Heart right ventricle (tissue), 16 donors: ENCODE results near the gene EPYC. TPM values are rescaled to one million over a fixed set of nuclear protein-coding genes. Genes with fewer than 3 reads are reported as not detected.
A peak's percentile ranks its signal among the peaks of the same experiment; 100 is the strongest.

Source experiments
- ATAC-seq, 8 donors: fragments of 200-7000 bp; cut with Tn5 transposase; one replicate each; pipeline ENCODE4 v1.9.1; 2020; ENCODE audit warnings: mild to moderate bottlenecking in 8 of 8, moderate library complexity in 8 of 8, moderate number of reproducible peaks in 1 of 8
- DNase-seq, 2 donors: peaks; one replicate each; pipeline ENCODE4 v3.0.0-alpha.2; 2020
- H3K27ac ChIP-seq, 10 donors: fragments of 200-600 bp; sonication (generic) in 2 of 10; one replicate each; pipeline versions ENCODE4 v1.5.0 to v1.8.0; 2020 to 2022; ENCODE audit warnings: mild to moderate bottlenecking in 3 of 10
- H3K27me3 ChIP-seq, 7 donors: fragments of 200-600 bp; one replicate each; pipeline ENCODE4 v1.8.0; 2021 to 2022; ENCODE audit warnings: mild to moderate bottlenecking in 2 of 7
- H3K36me3 ChIP-seq, 9 donors: fragments of 200-600 bp; sonication (generic) in 1 of 9; one replicate each; pipeline versions ENCODE4 v1.5.0 to v1.8.0; 2020 to 2022; ENCODE audit warnings: mild to moderate bottlenecking in 2 of 9
- H3K4me1 ChIP-seq, 9 donors: fragments of 200-600 bp; sonication (generic) in 1 of 9; one replicate each; pipeline versions ENCODE4 v1.5.0 to v1.8.0; 2020 to 2022; ENCODE audit warnings: mild to moderate bottlenecking in 4 of 9
- H3K4me3 ChIP-seq, 10 donors: fragments of 200-600 bp; sonication (generic) in 2 of 10; one replicate each; pipeline versions ENCODE4 v1.5.0 to v1.8.0; 2020 to 2022; ENCODE audit warnings: mild to moderate bottlenecking in 7 of 10, moderate library complexity in 2 of 10
- H3K9me3 ChIP-seq, 11 donors: fragments of 200-600 bp in 10 of 11; sonication (generic) in 2 of 11; one replicate each; pipeline versions ENCODE4 v1.5.0 to v1.8.0; 2013 to 2022; ENCODE audit warnings: mild to moderate bottlenecking in 2 of 11, control low read depth in 1 of 11, moderate library complexity in 1 of 11
- WGBS, 2 donors: extraction: QIAGEN DNeasy Blood & Tissue Kit; methylation state at CpG; one replicate each; pipeline ENCODE4 v1.1.7; 2013; ENCODE audit warnings: inconsistent platforms in 1 of 2; 5-methylcytosine and 5-hydroxymethylcytosine counted together
- intact Hi-C, 10 donors: fragments of 100-400 bp; cut with DNase I; formaldehyde crosslinking; loops; one replicate each; pipeline versions ENCODE4 v1.11.1 to v1.14.2; 2022
- long read RNA-seq, 3 donors: library from polyadenylated mRNA; unstranded; transcript quantifications; one replicate each; pipeline ENCODE4 v2.0.0, GENCODE V29; 2020 to 2021
- polyA plus RNA-seq, 2 donors: library from polyadenylated mRNA; stranded (reverse); fragments of 200-250 nt; gene quantifications; one replicate each; pipeline ENCODE4 v1.2.3, GENCODE V29; 2013
- total RNA-seq, 10 donors: library from RNA; stranded (reverse); fragmentation: NEBNext Ultra II Directional in 3 of 10; extraction: Animal tissue kit (Norgen Biotek cat#: 25700) in 3 of 10; gene quantifications; one replicate each; pipeline versions ENCODE4 v1.2.1 to v1.2.4, GENCODE V29; 2021 to 2023
- TF ChIP-seq, protein P1 (sequence below), 9 donors: fragments of 200-600 bp; sonication (generic) in 2 of 9; IDR thresholded peaks; one replicate each; pipeline versions ENCODE4 v1.5.0 to v1.8.0; 2021 to 2022; ENCODE audit warnings: antibody characterized with exemption in 9 of 9, mild to moderate bottlenecking in 5 of 9, moderate library complexity in 1 of 9
- donor health status: Arrhythmogenic right ventricular cardiomyopathy.
- donor health status: ischemic (EF 13 %, LVEDD 7.1; RV severe dilation, severe dysfunction).
- donor health status: healthy with polysubstance abuse.
- donor health status: DM: no; HTN: yes; CAD: no.
- donor health status: DM: no; HTN: no; CAD: no.
- donor health status: ischemic (EF 25% LVEDD 6.9; RV normal size, moderate dysfunction).
- donor health status: ischemic (EF 25% LVEDD 5.7; RV mildly dilated, moderate dysfunction).
- donor health status: healthy.
- donor health status: DM: yes; HTN: yes; CAD: no.
- donor health status: Ischemic cardiomyopathy.
- donor health status: ischemic (EF 35%, LVEDD 5.7; RV mildly dilated, moderate dysfunction).
- donor health status: nonischemic (EF 11% LVEDD 7.7; RV severe dilation, severe dysfunction).
- donor health status: DM: yes; HTN: yes; CAD: no.
- donor health status: PGD.
- donor health status: ischemic (EF 29% LVEDD 5.4; RV normal size, mild dysfunction).
- donor health status: nonischemic (EF 23%, LVEDD 6.1; RV moderate dilation, normal function).

EPYC gene, protein sequence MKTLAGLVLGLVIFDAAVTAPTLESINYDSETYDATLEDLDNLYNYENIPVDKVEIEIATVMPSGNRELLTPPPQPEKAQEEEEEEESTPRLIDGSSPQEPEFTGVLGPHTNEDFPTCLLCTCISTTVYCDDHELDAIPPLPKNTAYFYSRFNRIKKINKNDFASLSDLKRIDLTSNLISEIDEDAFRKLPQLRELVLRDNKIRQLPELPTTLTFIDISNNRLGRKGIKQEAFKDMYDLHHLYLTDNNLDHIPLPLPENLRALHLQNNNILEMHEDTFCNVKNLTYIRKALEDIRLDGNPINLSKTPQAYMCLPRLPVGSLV
- total RNA-seq = not detected
- polyA plus RNA-seq = not detected
- long read RNA-seq, donor 1 = 0 reads
- long read RNA-seq, donor 2 = 0 reads
- long read RNA-seq, donor 3 = 0 reads

DNA sequence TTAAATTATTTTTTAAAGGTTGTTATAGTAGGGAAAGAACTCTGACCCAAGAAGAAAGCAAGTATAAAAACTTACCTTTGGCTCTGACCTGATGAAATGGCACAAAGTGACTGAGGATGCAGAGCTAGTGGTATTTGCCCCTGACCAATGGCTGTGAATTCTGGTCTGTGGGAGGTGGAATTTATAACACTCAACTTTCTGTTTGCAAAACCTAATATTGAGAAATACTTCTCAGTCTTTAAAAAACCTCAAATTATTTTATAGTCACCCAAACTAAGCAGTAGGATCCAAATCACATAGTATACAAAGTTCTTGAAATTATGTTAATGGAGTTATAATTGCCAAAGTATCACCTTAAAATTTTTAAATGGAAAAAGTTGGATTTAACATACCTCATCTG is at the start of gene EPYC:
TSS of gene EPYC (minus strand) at position 101 of the 400 bp plus-strand sequence. CDS start 2,407 bp downstream, outside the sequence.
- Histone ChIP-seq H3K27me3 (no peaks in the 10 kb centered on the region), H3K27ac (no peak within 1 kb of the TSS), H3K36me3 (no peaks in the 10 kb centered on the region), H3K9me3 (no peaks in the 10 kb centered on the region), H3K4me3 (no peak within 1 kb of the TSS), H3K4me1 (no peaks in the 10 kb centered on the region)
- DNase-seq (no peak), ATAC-seq (no peak)
- intact Hi-C loops = no loop called here
- TF ChIP-seq, protein P1, sequence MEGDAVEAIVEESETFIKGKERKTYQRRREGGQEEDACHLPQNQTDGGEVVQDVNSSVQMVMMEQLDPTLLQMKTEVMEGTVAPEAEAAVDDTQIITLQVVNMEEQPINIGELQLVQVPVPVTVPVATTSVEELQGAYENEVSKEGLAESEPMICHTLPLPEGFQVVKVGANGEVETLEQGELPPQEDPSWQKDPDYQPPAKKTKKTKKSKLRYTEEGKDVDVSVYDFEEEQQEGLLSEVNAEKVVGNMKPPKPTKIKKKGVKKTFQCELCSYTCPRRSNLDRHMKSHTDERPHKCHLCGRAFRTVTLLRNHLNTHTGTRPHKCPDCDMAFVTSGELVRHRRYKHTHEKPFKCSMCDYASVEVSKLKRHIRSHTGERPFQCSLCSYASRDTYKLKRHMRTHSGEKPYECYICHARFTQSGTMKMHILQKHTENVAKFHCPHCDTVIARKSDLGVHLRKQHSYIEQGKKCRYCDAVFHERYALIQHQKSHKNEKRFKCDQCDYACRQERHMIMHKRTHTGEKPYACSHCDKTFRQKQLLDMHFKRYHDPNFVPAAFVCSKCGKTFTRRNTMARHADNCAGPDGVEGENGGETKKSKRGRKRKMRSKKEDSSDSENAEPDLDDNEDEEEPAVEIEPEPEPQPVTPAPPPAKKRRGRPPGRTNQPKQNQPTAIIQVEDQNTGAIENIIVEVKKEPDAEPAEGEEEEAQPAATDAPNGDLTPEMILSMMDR (IDR thresholded peaks at IDR 0.05) = no peak

DNA sequence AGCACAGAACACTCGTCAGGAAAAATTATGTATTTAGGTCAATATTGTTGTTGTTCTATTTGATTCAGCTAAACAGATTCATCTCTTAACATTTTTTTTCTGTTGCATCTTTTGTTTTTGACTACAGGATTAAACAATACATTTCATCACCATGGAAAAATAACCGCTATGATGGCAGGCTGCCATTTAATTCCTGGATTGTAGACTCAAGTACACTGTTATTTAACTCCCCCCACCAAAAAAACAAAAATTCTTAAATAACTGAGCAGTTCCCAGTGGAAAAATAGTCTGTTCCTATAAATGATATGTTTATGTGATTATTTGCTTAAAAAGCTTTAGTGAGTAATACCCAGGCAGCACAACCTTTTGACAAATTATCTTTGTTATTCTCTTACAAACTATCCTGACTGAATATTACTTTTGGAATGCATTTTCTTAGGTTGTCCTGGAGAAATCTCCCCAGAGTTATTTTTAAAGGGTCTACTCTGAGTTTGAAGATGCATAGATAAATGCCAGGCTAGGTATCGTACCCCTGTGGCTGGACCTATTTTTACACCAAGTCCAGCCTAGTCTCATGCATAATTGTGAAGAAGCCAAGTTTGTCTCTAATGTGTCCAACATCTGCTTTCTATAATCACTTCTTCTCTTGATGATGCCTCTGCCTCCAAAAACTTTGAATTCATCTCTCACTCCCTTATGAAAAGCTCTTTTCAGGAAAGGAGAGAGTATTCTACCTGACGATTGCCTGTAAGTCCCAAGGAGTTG is 49.4 kb upstream of the EPYC start:
- Histone ChIP-seq H3K9me3 (no peaks in the 10 kb centered on the region), H3K27ac (no peak overlapping the region), H3K4me3 (no peak overlapping the region), H3K36me3 (no peaks in the 10 kb centered on the region), H3K27me3 (no peaks in the 10 kb centered on the region), H3K4me1 (peaks cover 0 to 20% (median 0%) of the 10 kb centered on the region in 9 donors)
- ATAC-seq (peak in 3 of 8 donors; percentile 38 to 54 (median 51)), DNase-seq (peak in 1 of 2 donors; percentile 48)
- intact Hi-C loops = no loop called here
- 40 to 45% methylated on average over 4 of the region's 4 CpGs for WGBS, 2 donors
- TF ChIP-seq, protein P1 (IDR thresholded peaks at IDR 0.05) = no peak

DNA sequence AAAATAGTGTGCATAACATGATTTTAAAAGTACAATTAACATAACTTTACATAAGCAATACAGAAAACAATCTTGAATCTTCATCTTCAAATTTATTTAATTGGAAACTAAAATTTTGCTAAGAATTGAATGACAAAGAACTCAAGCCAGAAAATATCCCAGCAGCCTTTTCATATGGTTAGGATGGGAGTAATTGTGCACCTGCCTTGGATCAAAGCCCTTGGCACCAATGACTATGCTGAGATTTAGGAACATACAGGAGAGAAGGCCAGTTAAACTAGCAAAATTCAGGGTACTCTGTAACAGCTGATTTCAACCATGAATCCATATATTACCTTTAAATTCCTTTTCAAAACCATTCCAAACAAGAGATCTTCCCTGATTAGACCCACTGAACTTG is 47.3 kb upstream of the EPYC start:
- no peaks in the 10 kb centered on the region for H3K27me3 ChIP-seq
- H3K4me3 ChIP-seq = no peak overlapping the region
- DNase-seq (no peak), ATAC-seq (no peak)
- no peak overlapping the region for H3K27ac ChIP-seq
- H3K36me3 ChIP-seq = no peaks in the 10 kb centered on the region
- no peaks in the 10 kb centered on the region for H3K9me3 ChIP-seq
- TF ChIP-seq, protein P1 (IDR thresholded peaks at IDR 0.05) = no peak
- H3K4me1 ChIP-seq = peaks cover 0 to 15% (median 0%) of the 10 kb centered on the region in 9 donors
- intact Hi-C loops = no loop called here

DNA sequence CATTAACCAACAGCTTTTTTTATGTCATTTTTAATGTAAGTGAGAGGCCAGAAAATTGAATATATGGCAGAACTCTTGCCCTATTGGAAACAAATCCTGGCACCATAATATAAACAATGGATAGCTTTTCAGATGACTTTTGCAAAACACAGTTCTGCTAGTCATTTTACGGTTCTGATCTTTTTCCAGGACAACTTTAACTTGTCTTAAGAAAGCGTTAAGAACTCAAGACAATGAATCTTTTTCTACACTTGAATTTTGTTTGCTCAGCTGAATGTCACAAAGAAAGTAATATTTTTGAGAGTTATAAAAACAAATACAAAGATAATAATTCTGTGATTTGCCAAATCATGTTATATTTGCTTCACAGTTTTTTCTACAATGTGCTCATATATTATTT is 39.8 kb upstream of the EPYC start:
- TF ChIP-seq, protein P1 (IDR thresholded peaks at IDR 0.05) = no peak
- no peak overlapping the region for H3K4me3 ChIP-seq
- no peak overlapping the region for H3K27ac ChIP-seq
- ATAC-seq (no peak), DNase-seq (no peak)
- no peaks in the 10 kb centered on the region for H3K27me3 ChIP-seq
- intact Hi-C loops = no loop called here
- 88% methylated on average over 2 of the region's 2 CpGs for WGBS, 2 donors
- H3K36me3 ChIP-seq = no peaks in the 10 kb centered on the region
- H3K4me1 ChIP-seq = no peaks in the 10 kb centered on the region
- peaks cover 0 to under 1% (median 0%) of the 10 kb centered on the region in 11 donors for H3K9me3 ChIP-seq
